ENCODE results near the gene NRXN2.

The NRXN2 gene

GRCh38 chr11:64564419-64564818 lies 158.6 kb downstream of the NRXN2 start:
- no peaks in the 10 kb centered on the region for H3F3A ChIP-seq (ENCODE audit: insufficient read depth, low read length)
- H2AFZ ChIP-seq (ENCODE audit: low read length): no peak overlapping the region
- H3K36me3 ChIP-seq (ENCODE audit: insufficient read depth, low read length): no peaks in the 10 kb centered on the region
- H3K9ac ChIP-seq (ENCODE audit: low read length): no peak overlapping the region
- H3K4me1 ChIP-seq (ENCODE audit: insufficient read depth, low read length, severe bottlenecking): peaks cover 10% of the 10 kb centered on the region
- H3K4me3 ChIP-seq (ENCODE audit: low read depth, low read length, poor library complexity, severe bottlenecking): no peak overlapping the region
- H3K4me2 ChIP-seq (ENCODE audit: low read length): no peak overlapping the region
- no peaks in the 10 kb centered on the region for H3K27me3 ChIP-seq (ENCODE audit: insufficient read depth, low read length)
- H4K20me1 ChIP-seq (ENCODE audit: insufficient read depth, low read length): no peaks in the 10 kb centered on the region
- H3K9me3 ChIP-seq (ENCODE audit: low read length): no peaks in the 10 kb centered on the region
- no peak for TF ChIP-seq CTCF (IDR thresholded peaks at IDR 0.05; ENCODE audit: low read length)
- TF ChIP-seq EZH2 (IDR thresholded peaks at IDR 0.05; ENCODE audit: borderline replicate concordance, low read length): no peak
- no peaks in the 10 kb centered on the region for H3K79me2 ChIP-seq (ENCODE audit: insufficient read depth, low read length)
- H3K9me2 ChIP-seq (ENCODE audit: low read depth, low read length): no peaks in the 10 kb centered on the region
- no peak overlapping the region for H3K27ac ChIP-seq (ENCODE audit: low read depth, low read length, poor library complexity, severe bottlenecking)

- Histone ChIP-seq H3K4me3 (ENCODE audit: low read depth, low read length, poor library complexity, severe bottlenecking) (no peak overlapping the region), H3K9ac (ENCODE audit: low read length) (no peak overlapping the region), H3K79me2 (ENCODE audit: insufficient read depth, low read length) (no peaks in the 10 kb centered on the region), H3K27me3 (ENCODE audit: insufficient read depth, low read length) (no peaks in the 10 kb centered on the region), H3F3A (ENCODE audit: insufficient read depth, low read length) (no peaks in the 10 kb centered on the region), H4K20me1 (ENCODE audit: insufficient read depth, low read length) (no peaks in the 10 kb centered on the region), H3K36me3 (ENCODE audit: insufficient read depth, low read length) (no peaks in the 10 kb centered on the region), H3K9me3 (ENCODE audit: low read length) (no peaks in the 10 kb centered on the region), H2AFZ (ENCODE audit: low read length) (no peak overlapping the region), H3K4me1 (ENCODE audit: insufficient read depth, low read length, severe bottlenecking) (peaks cover 10% of the 10 kb centered on the region), H3K4me2 (ENCODE audit: low read length) (no peak overlapping the region), H3K9me2 (ENCODE audit: low read depth, low read length) (no peaks in the 10 kb centered on the region), H3K27ac (ENCODE audit: low read depth, low read length, poor library complexity, severe bottlenecking) (no peak overlapping the region)
- no peak for TF ChIP-seq EZH2 (IDR thresholded peaks at IDR 0.05; ENCODE audit: borderline replicate concordance, low read length)
- TF ChIP-seq CTCF (IDR thresholded peaks at IDR 0.05; ENCODE audit: low read length): no peak
Observed at GRCh38 chr11:64563966-64564365, 159.0 kb downstream of the NRXN2 start.

- no peaks in the 10 kb centered on the region for H3K9me3 ChIP-seq (ENCODE audit: low read length)
- H3K4me2 ChIP-seq (ENCODE audit: low read length): no peak overlapping the region
- H2AFZ ChIP-seq (ENCODE audit: low read length): no peak overlapping the region
- peaks cover 10% of the 10 kb centered on the region for H3K4me1 ChIP-seq (ENCODE audit: insufficient read depth, low read length, severe bottlenecking)
- H4K20me1 ChIP-seq (ENCODE audit: insufficient read depth, low read length): no peaks in the 10 kb centered on the region
- TF ChIP-seq EZH2 (IDR thresholded peaks at IDR 0.05; ENCODE audit: borderline replicate concordance, low read length) (no peak), CTCF (IDR thresholded peaks at IDR 0.05; ENCODE audit: low read length) (no peak)
- H3F3A ChIP-seq (ENCODE audit: insufficient read depth, low read length): no peaks in the 10 kb centered on the region
- H3K79me2 ChIP-seq (ENCODE audit: insufficient read depth, low read length): no peaks in the 10 kb centered on the region
- H3K9ac ChIP-seq (ENCODE audit: low read length): no peak overlapping the region
- H3K27ac ChIP-seq (ENCODE audit: low read depth, low read length, poor library complexity, severe bottlenecking): no peak overlapping the region
- H3K27me3 ChIP-seq (ENCODE audit: insufficient read depth, low read length): 0 out of 2 replicates have a peak, but pooled peaks cover 3% of the 10 kb centered on the region
- no peak overlapping the region for H3K4me3 ChIP-seq (ENCODE audit: low read depth, low read length, poor library complexity, severe bottlenecking)
- H3K9me2 ChIP-seq (ENCODE audit: low read depth, low read length): no peaks in the 10 kb centered on the region
- H3K36me3 ChIP-seq (ENCODE audit: insufficient read depth, low read length): no peaks in the 10 kb centered on the region
Observed at GRCh38 chr11:64562723-64563351, 160.2 kb downstream of the NRXN2 start.
